DOHH2 (cell line): ENCODE measurements around the gene TRPM2.

Experiments used
- H3F3A ChIP-seq: fragments of 200-600 bp; sonication (generic), shearing (Covaris generic); 2 replicates; pipeline ENCODE4 v1.6.0; 2016; ENCODE audit warnings: antibody characterized with exemption, mild to moderate bottlenecking; ENCODE audit not compliant: control insufficient read depth, insufficient read depth
- H3K27ac ChIP-seq: fragments of 200-600 bp; sonication (generic); 2 replicates; pipeline ENCODE4 v1.5.1; 2014; ENCODE audit warnings: low read depth, mild to moderate bottlenecking, low read length, moderate library complexity
- H3K27me3 ChIP-seq: fragments of 200-600 bp; sonication (generic); 2 replicates; pipeline ENCODE4 v1.6.1; 2014; ENCODE audit warnings: mild to moderate bottlenecking, low read length, mixed read lengths; ENCODE audit not compliant: control insufficient read depth
- H3K36me3 ChIP-seq: fragments of 200-600 bp; sonication (generic); 2 replicates; pipeline ENCODE4 v1.6.1; 2014; ENCODE audit warnings: mild to moderate bottlenecking, low read length, moderate library complexity, mixed read lengths; ENCODE audit not compliant: control insufficient read depth
- H3K4me1 ChIP-seq: fragments of 200-600 bp; sonication (generic); 2 replicates; pipeline ENCODE4 v1.6.1; 2014; ENCODE audit warnings: mild to moderate bottlenecking, low read length, mixed read lengths; ENCODE audit not compliant: control insufficient read depth
- H3K4me2 ChIP-seq: fragments of 200-600 bp; sonication (generic); 2 replicates; pipeline ENCODE4 v1.6.0; 2014; ENCODE audit warnings: mild to moderate bottlenecking, low read length, moderate library complexity
- H3K4me3 ChIP-seq: fragments of 200-600 bp; sonication (generic); 2 replicates; pipeline ENCODE4 v1.5.1; 2014; ENCODE audit warnings: mild to moderate bottlenecking, low read length, mixed read lengths
- H3K79me2 ChIP-seq: fragments of 200-600 bp; sonication (generic); 2 replicates; pipeline ENCODE4 v1.6.1; 2014; ENCODE audit warnings: mild to moderate bottlenecking, low read length, mixed read lengths; ENCODE audit not compliant: control insufficient read depth
- H3K9me2 ChIP-seq: fragments of 200-600 bp; sonication (generic); replicated peaks from 2 replicates; pipeline ENCODE4 v1.6.1; 2014; ENCODE audit warnings: mild to moderate bottlenecking, low read length, mixed read lengths; ENCODE audit not compliant: control insufficient read depth
- H3K9me3 ChIP-seq: fragments of 200-600 bp; sonication (generic); 2 replicates; pipeline ENCODE4 v1.6.1; 2014; ENCODE audit warnings: antibody characterized with exemption, low read length, mixed read lengths; ENCODE audit not compliant: control insufficient read depth, insufficient read depth
- H4K20me1 ChIP-seq: fragments of 200-600 bp; sonication (generic); 2 replicates; pipeline ENCODE4 v1.6.0; 2014; ENCODE audit warnings: low read depth, mild to moderate bottlenecking, antibody characterized with exemption, low read length, moderate library complexity; ENCODE audit not compliant: control insufficient read depth, insufficient read depth
- EZH2phosphoT487 ChIP-seq: fragments of 200-600 bp; sonication (generic); IDR thresholded peaks from 2 replicates; pipeline ENCODE4 v1.6.1; 2017; ENCODE audit warnings: borderline replicate concordance, mild to moderate bottlenecking, antibody characterized with exemption, low read length, moderate library complexity, mixed read lengths
- TF ChIP-seq, protein P1 (sequence below): fragments of 200-600 bp; sonication (generic); IDR thresholded peaks from one replicate; pipeline ENCODE4 v1.5.1; 2014; ENCODE audit warnings: antibody characterized with exemption, mild to moderate bottlenecking, low read depth, low read length; ENCODE audit not compliant: poor library complexity, severe bottlenecking

Gene TRPM2

GRCh38 chr21:44370027-44370735 lies 16.8 kb downstream of the TRPM2 start:
- H3K4me2 ChIP-seq: no peak overlapping the region

GRCh38 chr21:44370786-44371410 lies 17.5 kb downstream of the TRPM2 start:
- H3K9me2 ChIP-seq: no peaks in the 10 kb centered on the region
- H3K36me3 ChIP-seq: no peaks in the 10 kb centered on the region
- H4K20me1 ChIP-seq: no peaks in the 10 kb centered on the region
- no peaks in the 10 kb centered on the region for H3K4me1 ChIP-seq
- H3K27me3 ChIP-seq: no peaks in the 10 kb centered on the region
- TF ChIP-seq, protein P1, sequence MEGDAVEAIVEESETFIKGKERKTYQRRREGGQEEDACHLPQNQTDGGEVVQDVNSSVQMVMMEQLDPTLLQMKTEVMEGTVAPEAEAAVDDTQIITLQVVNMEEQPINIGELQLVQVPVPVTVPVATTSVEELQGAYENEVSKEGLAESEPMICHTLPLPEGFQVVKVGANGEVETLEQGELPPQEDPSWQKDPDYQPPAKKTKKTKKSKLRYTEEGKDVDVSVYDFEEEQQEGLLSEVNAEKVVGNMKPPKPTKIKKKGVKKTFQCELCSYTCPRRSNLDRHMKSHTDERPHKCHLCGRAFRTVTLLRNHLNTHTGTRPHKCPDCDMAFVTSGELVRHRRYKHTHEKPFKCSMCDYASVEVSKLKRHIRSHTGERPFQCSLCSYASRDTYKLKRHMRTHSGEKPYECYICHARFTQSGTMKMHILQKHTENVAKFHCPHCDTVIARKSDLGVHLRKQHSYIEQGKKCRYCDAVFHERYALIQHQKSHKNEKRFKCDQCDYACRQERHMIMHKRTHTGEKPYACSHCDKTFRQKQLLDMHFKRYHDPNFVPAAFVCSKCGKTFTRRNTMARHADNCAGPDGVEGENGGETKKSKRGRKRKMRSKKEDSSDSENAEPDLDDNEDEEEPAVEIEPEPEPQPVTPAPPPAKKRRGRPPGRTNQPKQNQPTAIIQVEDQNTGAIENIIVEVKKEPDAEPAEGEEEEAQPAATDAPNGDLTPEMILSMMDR: no peak
- TF ChIP-seq EZH2phosphoT487: no peak
- no peak overlapping the region for H3K4me3 ChIP-seq
- H3K9me3 ChIP-seq: peaks cover 12% of the 10 kb centered on the region; the same call in 1 of the 2 replicates
- no peak overlapping the region for H3K4me2 ChIP-seq
- H3F3A ChIP-seq: no peaks in the 10 kb centered on the region
- H3K79me2 ChIP-seq: no peaks in the 10 kb centered on the region
- no peak overlapping the region for H3K27ac ChIP-seq

More at GRCh38 chr21:44370027-44370735, 16.8 kb downstream of the TRPM2 start:
- no peaks in the 10 kb centered on the region for H3K27me3 ChIP-seq
- H3K36me3 ChIP-seq: no peaks in the 10 kb centered on the region
- no peaks in the 10 kb centered on the region for H3K79me2 ChIP-seq
- no peak overlapping the region for H3K27ac ChIP-seq
- no peak overlapping the region for H3K4me3 ChIP-seq
- no peaks in the 10 kb centered on the region for H4K20me1 ChIP-seq
- TF ChIP-seq EZH2phosphoT487: no peak
- TF ChIP-seq, protein P1: no peak
- no peaks in the 10 kb centered on the region for H3F3A ChIP-seq
- H3K4me1 ChIP-seq: no peaks in the 10 kb centered on the region
- no peaks in the 10 kb centered on the region for H3K9me2 ChIP-seq
- H3K9me3 ChIP-seq: peaks cover 12% of the 10 kb centered on the region; the same call in 1 of the 2 replicates

- H3K27me3 ChIP-seq: no peaks in the 10 kb centered on the region
- peaks cover 13% of the 10 kb centered on the region; the same call in 1 of the 2 replicates for H3K9me3 ChIP-seq
- no peaks in the 10 kb centered on the region for H3K79me2 ChIP-seq
- no peak overlapping the region for H3K4me2 ChIP-seq
- no peak overlapping the region for H3K4me3 ChIP-seq
- TF ChIP-seq EZH2phosphoT487: no peak
- no peaks in the 10 kb centered on the region for H3K4me1 ChIP-seq
- H3K27ac ChIP-seq: no peak overlapping the region
- H3F3A ChIP-seq: no peaks in the 10 kb centered on the region
- no peaks in the 10 kb centered on the region for H3K9me2 ChIP-seq
- H4K20me1 ChIP-seq: no peaks in the 10 kb centered on the region
- no peaks in the 10 kb centered on the region for H3K36me3 ChIP-seq
Measured at GRCh38 chr21:44371596-44371995, 18.2 kb downstream of the TRPM2 start.

- H3K79me2 ChIP-seq: no peaks in the 10 kb centered on the region
- H3K27me3 ChIP-seq: no peaks in the 10 kb centered on the region
- no peak overlapping the region for H3K27ac ChIP-seq
- no peaks in the 10 kb centered on the region for H3K36me3 ChIP-seq
- H3K4me3 ChIP-seq: no peak overlapping the region
- peaks cover 9% of the 10 kb centered on the region; the same call in 1 of the 2 replicates for H3K9me3 ChIP-seq
- H4K20me1 ChIP-seq: no peaks in the 10 kb centered on the region
- no peak overlapping the region for H3K4me2 ChIP-seq
- H3K4me1 ChIP-seq: no peaks in the 10 kb centered on the region
- H3K9me2 ChIP-seq: no peaks in the 10 kb centered on the region
- no peaks in the 10 kb centered on the region for H3F3A ChIP-seq
- TF ChIP-seq EZH2phosphoT487: no peak
- TF ChIP-seq, protein P1: no peak
Measured at GRCh38 chr21:44372616-44373015, 19.2 kb downstream of the TRPM2 start.
